K562 (cell line): ENCODE results near the gene C1orf87. TPM values are rescaled to one million over a fixed set of nuclear protein-coding genes. Genes with fewer than 3 reads are reported as not detected.

ENCODE experiments used
- ATAC-seq: fragments of 200-7000 bp; cut with Tn5 transposase; 3 replicates; pipeline ENCODE4 v1.9.1; 2020; ENCODE audit warnings: moderate library complexity
- BruUV-seq: library from RNA; stranded (reverse); fragments of 400-500 nt; replicated peaks from 2 replicates; lab custom pipeline; 2021; lab: Mats Ljungman, UMichigan
- CTCF ChIA-PET: fragments of 300-600 bp; formaldehyde crosslinking; extraction: SDS; loops from one replicate; lab custom pipeline; 2021; ENCODE audit warnings: low intra/inter-chr PET ratio; lab: Yijun Ruan, JAX
- POLR2A ChIA-PET: fragments of 300-600, 350-650 bp; sonication (Branson Sonifier 250); formaldehyde crosslinking; extraction: SDS; loops from one replicate; lab custom pipeline; 2021; ENCODE audit warnings: antibody characterized with exemption, inconsistent platforms; lab: Yijun Ruan, JAX
- DNase-seq, 4 experiments: peaks; one replicate each; pipeline versions ENCODE4 v3.0.0 to v3.0.0-alpha.2; 2011 to 2018; ENCODE audit warnings: low spot score in 3 of 4, mixed read lengths in 3 of 4; ENCODE audit errors: extremely low read depth in 1 of 4
- FAIRE-seq: peaks from 2 replicates; lab custom pipeline; 2011; peaks lifted over from hg19 to GRCh38; lab: Jason Lieb, UNC
- H2AFZ ChIP-seq: 2 replicates; pipeline ENCODE4 v1.6.0; 2011; ENCODE audit warnings: low read depth, low read length, control low read depth, inconsistent platforms
- H3K27ac ChIP-seq: fragments of 200-600 bp; 3 replicates; pipeline ENCODE4 v1.8.0; 2011; ENCODE audit warnings: low read depth, mild to moderate bottlenecking, control low read depth, inconsistent platforms, low read length, moderate library complexity, mixed read lengths; ENCODE audit errors: extremely low read depth
- H3K27me3 ChIP-seq, 2 experiments: fragments of 300-600 bp in 1 of 2; 2 replicates in 1 of 2; 3 replicates in 1 of 2; pipeline versions ENCODE4 v1.6.0 to v1.8.0; 2011; ENCODE audit warnings: inconsistent platforms in 2 of 2, low read length in 2 of 2, mild to moderate bottlenecking in 1 of 2, mixed read lengths in 1 of 2, moderate library complexity in 1 of 2; ENCODE audit not compliant: control insufficient read depth in 2 of 2, insufficient read depth in 2 of 2
- H3K36me3 ChIP-seq: fragments of 300-600 bp; 3 replicates; pipeline ENCODE4 v1.8.0; 2011; ENCODE audit warnings: mild to moderate bottlenecking, low read length, inconsistent platforms; ENCODE audit not compliant: control insufficient read depth, insufficient read depth
- H3K4me1 ChIP-seq, 2 experiments: fragments of 200-600 bp in 1 of 2; replicated peaks in 1 of 2; 2 replicates in 1 of 2; 3 replicates in 1 of 2; pipeline versions ENCODE4 v1.5.1 to v1.8.0; 2011; ENCODE audit warnings: inconsistent platforms in 2 of 2, low read length in 2 of 2, mild to moderate bottlenecking in 1 of 2, mixed read lengths in 1 of 2, moderate library complexity in 1 of 2; ENCODE audit not compliant: control insufficient read depth in 2 of 2, insufficient read depth in 2 of 2
- H3K4me2 ChIP-seq: 2 replicates; pipeline ENCODE4 v1.6.1; 2011; ENCODE audit warnings: low read length, control low read depth, inconsistent platforms, mixed read lengths; ENCODE audit not compliant: insufficient read depth
- H3K4me3 ChIP-seq: fragments of 200-600 bp; sonication (generic), shearing (Covaris generic); 2 replicates; pipeline ENCODE4 v1.5.1; 2016; ENCODE audit warnings: control low read depth, inconsistent platforms
- H3K79me2 ChIP-seq: fragments of 200-600 bp; 3 replicates; pipeline ENCODE4 v1.8.0; 2011; ENCODE audit warnings: low read length, inconsistent platforms; ENCODE audit not compliant: control insufficient read depth, insufficient read depth
- H3K9ac ChIP-seq, 2 experiments: 2 replicates each; pipeline versions ENCODE4 v1.6.0 to v1.6.1; 2011; ENCODE audit warnings: low read depth in 2 of 2, low read length in 2 of 2, control low read depth in 1 of 2, inconsistent platforms in 1 of 2, mild to moderate bottlenecking in 1 of 2, mixed read lengths in 1 of 2; ENCODE audit not compliant: insufficient read depth in 1 of 2
- H3K9me1 ChIP-seq: one replicate; pipeline ENCODE4 v1.6.0; 2011; ENCODE audit warnings: inconsistent platforms, mild to moderate bottlenecking, low read length, moderate library complexity; ENCODE audit not compliant: control insufficient read depth, insufficient read depth
- H3K9me3 ChIP-seq: replicated peaks from 2 replicates; pipeline ENCODE4 v1.5.1; 2011; ENCODE audit warnings: low read depth, low read length, inconsistent platforms; ENCODE audit not compliant: control insufficient read depth, insufficient read depth
- H4K20me1 ChIP-seq: replicated peaks from 2 replicates; pipeline ENCODE4 v1.6.1; 2011; ENCODE audit warnings: low read length, inconsistent platforms, mixed read lengths; ENCODE audit not compliant: control insufficient read depth, insufficient read depth
- BCOR ChIP-seq: fragments of 450-650 bp; IDR thresholded peaks from 2 replicates; pipeline ENCODE4 v1.6.1; 2016
- CREB1 ChIP-seq, 2 experiments: sonication (generic) in 1 of 2; formaldehyde crosslinking in 1 of 2; IDR thresholded peaks; 2 replicates each; pipeline versions ENCODE4 v1.6.1 to v1.8.0; 2012 to 2022; ENCODE audit warnings: inconsistent platforms in 1 of 2, mild to moderate bottlenecking in 1 of 2, missing genetic modification reagents in 1 of 2, moderate library complexity in 1 of 2
- IFI16 ChIP-seq: fragments of 250-450 bp; sonication (Bioruptor Pico); IDR thresholded peaks from 2 replicates; pipeline ENCODE4 v2.1.2; 2022; ENCODE audit warnings: mild to moderate bottlenecking, inconsistent platforms
- IRF2 ChIP-seq: sonication (generic); formaldehyde crosslinking; IDR thresholded peaks from 2 replicates; pipeline ENCODE4 v1.8.1; 2022; ENCODE audit warnings: mild to moderate bottlenecking, missing genetic modification reagents
- KLF1 ChIP-seq: fragments of 450-650 bp; IDR thresholded peaks from 2 replicates; pipeline ENCODE4 v1.6.1; 2016; ENCODE audit warnings: missing genetic modification characterization, missing compliant biosample characterization
- MBD2 ChIP-seq: sonication (generic); IDR thresholded peaks from 2 replicates; pipeline ENCODE4 v1.6.1; 2016; ENCODE audit warnings: low read depth, borderline replicate concordance
- NCOA2 ChIP-seq, 2 experiments: fragments of 450-650 bp; IDR thresholded peaks; 2 replicates each; pipeline ENCODE4 v1.6.1; 2018; ENCODE audit warnings: mild to moderate bottlenecking in 2 of 2, moderate library complexity in 1 of 2; ENCODE audit not compliant: partially characterized antibody in 2 of 2
- NCOA4 ChIP-seq: fragments of 450-650 bp; IDR thresholded peaks from 2 replicates; pipeline ENCODE4 v1.6.1; 2018; ENCODE audit warnings: mild to moderate bottlenecking; ENCODE audit not compliant: partially characterized antibody
- RBM25 ChIP-seq: fragments of 200-400 bp; formaldehyde crosslinking; IDR thresholded peaks from 2 replicates; pipeline ENCODE4 v1.6.1; 2018; ENCODE audit warnings: low read length, low read depth, moderate library complexity; ENCODE audit not compliant: severe bottlenecking
- RBM34 ChIP-seq: fragments of 200-400 bp; formaldehyde crosslinking; IDR thresholded peaks from 2 replicates; pipeline ENCODE4 v1.6.1; 2018; ENCODE audit warnings: low read length, borderline replicate concordance; ENCODE audit not compliant: insufficient read depth
- SAFB ChIP-seq: fragments of 200-400 bp; formaldehyde crosslinking; IDR thresholded peaks from 2 replicates; pipeline ENCODE4 v1.6.1; 2017; ENCODE audit warnings: low read depth, low read length, borderline replicate concordance
- SMARCA5 ChIP-seq: fragments of 450-650 bp; IDR thresholded peaks from 2 replicates; pipeline ENCODE4 v1.6.1; 2016
- ZNF282 ChIP-seq: sonication (generic); formaldehyde crosslinking; IDR thresholded peaks from 2 replicates; pipeline ENCODE4 v1.8.1; 2023; ENCODE audit warnings: missing genetic modification reagents
- ZNF316 ChIP-seq: fragments of 450-650 bp; IDR thresholded peaks from 2 replicates; pipeline ENCODE4 v1.6.1; 2016
- ZNF717 ChIP-seq: fragments of 250-450 bp; sonication (Bioruptor Pico); IDR thresholded peaks from 2 replicates; pipeline ENCODE4 v1.5.0; 2021
- WGBS: fragments of 100-300 bp; shearing (Covaris generic); methylation state at CpG from one replicate; pipeline ENCODE4 v1.1.6; 2016; ENCODE audit warnings: low coverage, mixed read lengths; ENCODE audit not compliant: insufficient coverage; ENCODE audit errors: missing lambda C conversion rate; 5-methylcytosine and 5-hydroxymethylcytosine counted together
- in situ Hi-C: fragments of 300-500 bp; cut with MboI; formaldehyde crosslinking; loops from 4 replicates; pipeline ENCODE4 v1.15.0; 2018; ENCODE audit warnings: inconsistent platforms, mixed read lengths
- intact Hi-C: fragments of 100-400 bp; cut with micrococcal nuclease; formaldehyde crosslinking; loops from 2 replicates; pipeline ENCODE4 v1.14.2; 2022
- polyA plus RNA-seq, 8 experiments: library from polyadenylated mRNA; depleted of rRNA in 4 of 8; stranded (reverse) in 5 of 8; unstranded in 3 of 8; fragments of >200 nt; fragmentation: Nextera tagmentation in 2 of 8; fragmentation: Illumina TruSeq in 1 of 8; extraction: Ambion mirVana in 2 of 8; extraction: Trizol in 1 of 8; gene quantifications; 2 replicates each; pipeline versions ENCODE4 v1.2.1 to v1.2.3, GENCODE V29; 2011 to 2014; ENCODE audit warnings: inconsistent platforms in 1 of 8, missing spikeins in 1 of 8
- total RNA-seq, 7 experiments: library from RNA; depleted of rRNA in 6 of 7; stranded (reverse); fragments of >200 nt in 6 of 7; fragmentation: Illumina TruSeq in 2 of 7; extraction: Trizol in 2 of 7; gene quantifications; 2 replicates each; pipeline versions ENCODE4 v1.2.1 to v1.2.3, GENCODE V29; 2011 to 2021; ENCODE audit warnings: low replicate concordance in 1 of 7
- TF ChIP-seq, protein P1 (sequence below): fragments of 250-450 bp; sonication (Bioruptor Pico); IDR thresholded peaks from 2 replicates; pipeline ENCODE4 v1.9.0; 2021; ENCODE audit warnings: mild to moderate bottlenecking
- TF ChIP-seq, protein P2 (sequence below): fragments of 200-800 bp; sonication (Bioruptor generic); IDR thresholded peaks from 2 replicates; pipeline ENCODE4 v1.6.1; 2016; ENCODE audit warnings: missing genetic modification characterization, missing compliant biosample characterization

The C1orf87 gene
- total and polyA plus RNA-seq, 9 of the 15 experiments (the other 6 are each of a cell fraction or from before 2014, with no cell fraction given): not detected

DNA sequence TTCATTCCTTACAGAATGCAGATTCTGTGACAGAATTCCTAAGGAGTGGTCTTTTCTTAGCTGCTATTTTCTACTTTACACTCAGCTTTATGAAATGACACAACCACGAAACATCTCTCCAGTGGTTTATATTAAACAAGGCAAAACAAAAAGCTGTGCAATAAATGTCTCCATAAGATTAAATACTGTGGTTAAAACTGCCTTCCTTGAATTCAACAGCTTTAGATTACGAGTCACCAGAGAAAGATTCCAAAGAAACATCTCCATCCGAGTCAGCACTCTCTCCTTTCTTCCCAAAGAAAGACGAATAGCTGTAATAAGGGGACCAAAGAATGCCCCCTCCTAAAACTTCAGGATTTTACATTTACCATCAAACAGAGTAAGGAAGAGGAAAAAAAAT is 4.6 kb upstream of the C1orf87 start:
- Histone ChIP-seq H3K4me3 (no peak overlapping the region), H3K79me2 (no peaks in the 10 kb centered on the region), H2AFZ (no peak overlapping the region), H3K9me1 (no peaks in the 10 kb centered on the region), H3K36me3 (no peaks in the 10 kb centered on the region), H3K27me3 (peaks cover 0 to 6% of the 10 kb centered on the region in 2 experiments; a peak in 1 of 5 replicates), H4K20me1 (no peaks in the 10 kb centered on the region), H3K4me2 (no peak overlapping the region), H3K4me1 (peaks cover 0 to 5% of the 10 kb centered on the region in 2 experiments; a peak in 2 of 5 replicates), H3K27ac (no peak overlapping the region), H3K9me3 (no peaks in the 10 kb centered on the region; the same call in 1 of the 2 replicates), H3K9ac (no peak overlapping the region)
- BruUV-seq: no TSS peak
- no peak for FAIRE-seq
- CTCF ChIA-PET: no interaction called here
- DNase-seq: no peak
- intact Hi-C loops (no loop called here), in situ Hi-C loops (no loop called here)
- TF ChIP-seq RBM34 (no peak), ZNF316 (no peak), RBM25 (no peak), ZNF282 (CRISPR knock-in tag) (no peak), ZNF717 (CRISPR knock-in tag) (no peak), BCOR (no peak), KLF1 (tag) (no peak), IFI16 (CRISPR knock-in tag) (no peak), SMARCA5 (no peak), CREB1 (IDR thresholded peaks at IDR 0.05) (no peak), CREB1 (CRISPR knock-in tag; IDR thresholded peaks at IDR 0.05) (no peak), SAFB (no peak), MBD2 (no peak), NCOA4 (no peak), IRF2 (CRISPR knock-in tag) (no peak), NCOA2 (IDR thresholded peaks at IDR 0.05; ENCODE audit: partially characterized antibody in 2 of 2) (no peak)
- TF ChIP-seq, protein P1, sequence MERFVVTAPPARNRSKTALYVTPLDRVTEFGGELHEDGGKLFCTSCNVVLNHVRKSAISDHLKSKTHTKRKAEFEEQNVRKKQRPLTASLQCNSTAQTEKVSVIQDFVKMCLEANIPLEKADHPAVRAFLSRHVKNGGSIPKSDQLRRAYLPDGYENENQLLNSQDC (CRISPR knock-in tag): no peak
- TF ChIP-seq, protein P2, sequence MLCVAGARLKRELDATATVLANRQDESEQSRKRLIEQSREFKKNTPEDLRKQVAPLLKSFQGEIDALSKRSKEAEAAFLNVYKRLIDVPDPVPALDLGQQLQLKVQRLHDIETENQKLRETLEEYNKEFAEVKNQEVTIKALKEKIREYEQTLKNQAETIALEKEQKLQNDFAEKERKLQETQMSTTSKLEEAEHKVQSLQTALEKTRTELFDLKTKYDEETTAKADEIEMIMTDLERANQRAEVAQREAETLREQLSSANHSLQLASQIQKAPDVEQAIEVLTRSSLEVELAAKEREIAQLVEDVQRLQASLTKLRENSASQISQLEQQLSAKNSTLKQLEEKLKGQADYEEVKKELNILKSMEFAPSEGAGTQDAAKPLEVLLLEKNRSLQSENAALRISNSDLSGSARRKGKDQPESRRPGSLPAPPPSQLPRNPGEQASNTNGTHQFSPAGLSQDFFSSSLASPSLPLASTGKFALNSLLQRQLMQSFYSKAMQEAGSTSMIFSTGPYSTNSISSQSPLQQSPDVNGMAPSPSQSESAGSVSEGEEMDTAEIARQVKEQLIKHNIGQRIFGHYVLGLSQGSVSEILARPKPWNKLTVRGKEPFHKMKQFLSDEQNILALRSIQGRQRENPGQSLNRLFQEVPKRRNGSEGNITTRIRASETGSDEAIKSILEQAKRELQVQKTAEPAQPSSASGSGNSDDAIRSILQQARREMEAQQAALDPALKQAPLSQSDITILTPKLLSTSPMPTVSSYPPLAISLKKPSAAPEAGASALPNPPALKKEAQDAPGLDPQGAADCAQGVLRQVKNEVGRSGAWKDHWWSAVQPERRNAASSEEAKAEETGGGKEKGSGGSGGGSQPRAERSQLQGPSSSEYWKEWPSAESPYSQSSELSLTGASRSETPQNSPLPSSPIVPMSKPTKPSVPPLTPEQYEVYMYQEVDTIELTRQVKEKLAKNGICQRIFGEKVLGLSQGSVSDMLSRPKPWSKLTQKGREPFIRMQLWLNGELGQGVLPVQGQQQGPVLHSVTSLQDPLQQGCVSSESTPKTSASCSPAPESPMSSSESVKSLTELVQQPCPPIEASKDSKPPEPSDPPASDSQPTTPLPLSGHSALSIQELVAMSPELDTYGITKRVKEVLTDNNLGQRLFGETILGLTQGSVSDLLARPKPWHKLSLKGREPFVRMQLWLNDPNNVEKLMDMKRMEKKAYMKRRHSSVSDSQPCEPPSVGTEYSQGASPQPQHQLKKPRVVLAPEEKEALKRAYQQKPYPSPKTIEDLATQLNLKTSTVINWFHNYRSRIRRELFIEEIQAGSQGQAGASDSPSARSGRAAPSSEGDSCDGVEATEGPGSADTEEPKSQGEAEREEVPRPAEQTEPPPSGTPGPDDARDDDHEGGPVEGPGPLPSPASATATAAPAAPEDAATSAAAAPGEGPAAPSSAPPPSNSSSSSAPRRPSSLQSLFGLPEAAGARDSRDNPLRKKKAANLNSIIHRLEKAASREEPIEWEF: no peak
- no peak for ATAC-seq
- WGBS: 0% methylated on average over 4 of the region's 4 CpGs
- POLR2A ChIA-PET: interaction anchor here (0.6 kb wide), 1 partner anchor 1446 kb away, joined by 3 read pairs; no protein-coding TSS in a partner anchor
